ENCODE measurements around the gene DPP6.

Gene DPP6

GRCh38 chr7:154881526-154881925 lies 829.3 kb downstream of the DPP6 start:
- TF ChIP-seq CTCF (IDR thresholded peaks at IDR 0.05; ENCODE audit: insufficient read depth, low read length, missing control alignments) = no peak
- no peak for DNase-seq (ENCODE audit: low read depth, low spot score)
- ChIA-PET POLR2A (no interaction called here), CTCF (no interaction called here)
- H3K4me3 ChIP-seq (ENCODE audit: low read depth, low read length) = no peak overlapping the region

- no peak for TF ChIP-seq CTCF (IDR thresholded peaks at IDR 0.05; ENCODE audit: insufficient read depth, low read length, missing control alignments)
- POLR2A ChIA-PET = no interaction called here
- no peak overlapping the region for H3K4me3 ChIP-seq (ENCODE audit: low read depth, low read length)
- CTCF ChIA-PET = no interaction called here
- no peak for DNase-seq (ENCODE audit: low read depth, low spot score)
Observed at GRCh38 chr7:154882931-154883474, 830.8 kb downstream of the DPP6 start.

GRCh38 chr7:154884348-154884920 lies 832.2 kb downstream of the DPP6 start:
- DNase-seq (ENCODE audit: low read depth, low spot score) = no peak
- ChIA-PET CTCF (no interaction called here), POLR2A (no interaction called here)
- TF ChIP-seq CTCF (IDR thresholded peaks at IDR 0.05; ENCODE audit: insufficient read depth, low read length, missing control alignments) = no peak
- no peak overlapping the region for H3K4me3 ChIP-seq (ENCODE audit: low read depth, low read length)

- no peak overlapping the region for H3K4me3 ChIP-seq (ENCODE audit: low read depth, low read length)
- ChIA-PET POLR2A (no interaction called here), CTCF (no interaction called here)
- no peak for TF ChIP-seq CTCF (IDR thresholded peaks at IDR 0.05; ENCODE audit: insufficient read depth, low read length, missing control alignments)
- DNase-seq (ENCODE audit: low read depth, low spot score) = no peak
Observed at GRCh38 chr7:154886591-154886990, 834.4 kb downstream of the DPP6 start.

- TF ChIP-seq CTCF (IDR thresholded peaks at IDR 0.05; ENCODE audit: insufficient read depth, low read length, missing control alignments) = no peak
- CTCF ChIA-PET = no interaction called here
- POLR2A ChIA-PET = no interaction called here
- no peak for DNase-seq (ENCODE audit: low read depth, low spot score)
- H3K4me3 ChIP-seq (ENCODE audit: low read depth, low read length) = no peak overlapping the region
Observed at GRCh38 chr7:154888690-154889089, 836.5 kb downstream of the DPP6 start.

GRCh38 chr7:154892459-154892858 lies 840.3 kb downstream of the DPP6 start:
- CTCF ChIA-PET = no interaction called here
- no peak overlapping the region for H3K4me3 ChIP-seq (ENCODE audit: low read depth, low read length)
- TF ChIP-seq CTCF (IDR thresholded peaks at IDR 0.05; ENCODE audit: insufficient read depth, low read length, missing control alignments) = no peak

More at GRCh38 chr7:154892459-154892858, 840.3 kb downstream of the DPP6 start:
- no peak for DNase-seq (ENCODE audit: low read depth, low spot score)
- POLR2A ChIA-PET = no interaction called here
